Body of pancreas (tissue), 4 donors: ENCODE results near the gene DNAJC6.

Experiments
- CTCF ChIP-seq, 7 experiments: fragments of 450-650 bp in 4 of 7; fragments of 200-600 bp in 3 of 7; sonication (generic) in 3 of 7; IDR thresholded peaks; one replicate each; pipeline ENCODE4 v1.5.1; 2016 to 2019; ENCODE audit warnings: antibody characterized with exemption in 7 of 7
- POLR2A ChIP-seq, 3 donors: fragments of 450-650 bp; IDR thresholded peaks; one replicate each; pipeline ENCODE4 v1.6.1; 2016; ENCODE audit warnings: antibody characterized with exemption in 3 of 3, mild to moderate bottlenecking in 2 of 3

GRCh38 chr1:65378247-65378946, 69.1 kb downstream of the DNAJC6 start:
- no peak for TF ChIP-seq CTCF (IDR thresholded peaks at IDR 0.05)
- no peak for TF ChIP-seq POLR2A (IDR thresholded peaks at IDR 0.05)
